Subcutaneous adipose tissue (tissue), 4 donors: Measurements from ENCODE around the gene WDR49. TPM values are rescaled to one million over a fixed set of nuclear protein-coding genes. Genes with fewer than 3 reads are reported as not detected.

Experiments
- CTCF ChIP-seq: fragments of 450-650 bp; IDR thresholded peaks from one replicate; pipeline ENCODE4 v1.5.1; 2016; ENCODE audit warnings: low read depth, mild to moderate bottlenecking, control low read depth, antibody characterized with exemption, moderate library complexity
- total RNA-seq, 4 donors: library from RNA; depleted of rRNA; stranded (reverse); fragments of >200 nt; gene quantifications; one replicate each; pipeline ENCODE4 v1.1.0, GENCODE V29; 2016

The WDR49 gene
- total RNA-seq, 4 donors from 2014 or later = 0.85 to 2.6 (median 1.6) TPM

- TF ChIP-seq CTCF = no peak
These were observed 4.0 kb upstream of the WDR49 start for GRCh38 chr3:167657684-167658225.

- TF ChIP-seq CTCF = no peak
These were observed 3.1 kb upstream of the WDR49 start for GRCh38 chr3:167656821-167657220.

- TF ChIP-seq CTCF = no peak
These were observed 587 bp downstream of the WDR49 start for GRCh38 chr3:167653155-167653554.

GRCh38 chr3:167651826-167652225 is 1.9 kb downstream of the WDR49 start:
- TF ChIP-seq CTCF = no peak

- no peak for TF ChIP-seq CTCF
These were observed 3.3 kb downstream of the WDR49 start for GRCh38 chr3:167650459-167650858.

GRCh38 chr3:167649746-167650145 is 4.0 kb downstream of the WDR49 start:
- no peak for TF ChIP-seq CTCF

- no peak for TF ChIP-seq CTCF
These were observed 9.1 kb downstream of the WDR49 start for GRCh38 chr3:167644611-167645010.

GRCh38 chr3:167631471-167631870 is 22.3 kb downstream of the WDR49 start:
- TF ChIP-seq CTCF = no peak
